ENCODE results near the gene DENND2A. TPM values are rescaled to one million over a fixed set of nuclear protein-coding genes. Genes with fewer than 3 reads are reported as not detected.

The DENND2A gene
- total and polyA plus RNA-seq, 2 of the 4 experiments (the other 2 are of a cell fraction) = 7.5 to 10.3 TPM

DNA sequence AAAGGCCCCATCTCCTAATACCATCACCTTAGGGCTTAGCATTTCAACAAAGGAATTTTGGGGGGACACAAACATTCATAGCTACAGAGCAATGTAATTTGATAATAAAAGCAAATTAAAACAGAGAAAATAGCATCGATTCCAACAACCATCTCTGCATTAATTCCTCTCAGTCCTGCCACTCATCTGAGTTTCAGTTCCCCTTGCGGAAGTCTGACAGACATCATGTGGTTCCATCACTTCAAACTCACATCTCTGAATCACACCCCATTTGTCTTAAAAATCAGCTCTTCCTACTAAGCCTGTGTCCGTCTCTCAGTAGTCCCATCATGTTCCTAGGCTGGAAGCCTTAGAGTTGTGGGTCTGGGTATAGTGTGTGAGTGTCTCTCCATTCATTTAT is 35.7 kb upstream of the DENND2A start:
- H2BK5ac ChIP-seq (ENCODE audit: low read depth, low read length, poor library complexity, severe bottlenecking) = no peak overlapping the region
- H4K5ac ChIP-seq (ENCODE audit: low read depth, low read length) = no peak overlapping the region
- H3K4me3 ChIP-seq (ENCODE audit: insufficient read depth, low read depth, low read length) = no peak overlapping the region
- ChIA-PET POLR2A (ENCODE audit: unreplicated experiment) (no interaction called here), CTCF (interaction anchor here (1.2 kb wide), 1 partner anchor 335 kb away, joined by 7 read pairs; no protein-coding TSS in a partner anchor)
- no peak overlapping the region for H2BK15ac ChIP-seq (ENCODE audit: low read depth, low read length)
- H3K4me1 ChIP-seq (ENCODE audit: control insufficient read depth, insufficient read depth, low read length) = 0 out of 2 replicates have a peak, but pooled peaks cover 2% of the 10 kb centered on the region
- ATAC-seq (ENCODE audit: low read depth) = no peak
- H3K36me3 ChIP-seq (ENCODE audit: control insufficient read depth, insufficient read depth, low read length) = 0 out of 2 replicates have a peak, but pooled peaks cover 3% of the 10 kb centered on the region
- dilution Hi-C loops (cut with HindIII; ENCODE audit: low sequenced_read_pairs, unreplicated experiment) = no loop called here
- H3K27me3 ChIP-seq (ENCODE audit: control insufficient read depth, insufficient read depth, low read length) = no peaks in the 10 kb centered on the region
- DNase-seq = no peak
- H3K27ac ChIP-seq (ENCODE audit: insufficient read depth, low read length) = no peak overlapping the region
- H4K91ac ChIP-seq (ENCODE audit: insufficient read depth, low read depth, low read length) = no peak overlapping the region
- no peaks in the 10 kb centered on the region for H3K9me3 ChIP-seq (ENCODE audit: control insufficient read depth, insufficient read depth, low read length)
- no peak overlapping the region for H3K9ac ChIP-seq (ENCODE audit: low read depth, low read length)
- no peak overlapping the region for H3K4ac ChIP-seq (ENCODE audit: low read depth, low read length)
- H2AFZ ChIP-seq (replicated peaks; ENCODE audit: low read length, poor library complexity) = no peak overlapping the region
- H2BK20ac ChIP-seq (ENCODE audit: low read depth, low read length) = no peak overlapping the region
- no peak for TF ChIP-seq MAFK (IDR thresholded peaks at IDR 0.05; ENCODE audit: low read depth, low read length)
- TF ChIP-seq SMC3 (IDR thresholded peaks at IDR 0.05; ENCODE audit: low read depth, low read length) = no peak
- TF ChIP-seq, protein P1, sequence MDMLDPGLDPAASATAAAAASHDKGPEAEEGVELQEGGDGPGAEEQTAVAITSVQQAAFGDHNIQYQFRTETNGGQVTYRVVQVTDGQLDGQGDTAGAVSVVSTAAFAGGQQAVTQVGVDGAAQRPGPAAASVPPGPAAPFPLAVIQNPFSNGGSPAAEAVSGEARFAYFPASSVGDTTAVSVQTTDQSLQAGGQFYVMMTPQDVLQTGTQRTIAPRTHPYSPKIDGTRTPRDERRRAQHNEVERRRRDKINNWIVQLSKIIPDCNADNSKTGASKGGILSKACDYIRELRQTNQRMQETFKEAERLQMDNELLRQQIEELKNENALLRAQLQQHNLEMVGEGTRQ (IDR thresholded peaks at IDR 0.05; ENCODE audit: low read depth, low read length) = no peak
- TF ChIP-seq CEBPB (IDR thresholded peaks at IDR 0.05; ENCODE audit: low read depth, low read length) = no peak
- TF ChIP-seq MAZ (IDR thresholded peaks at IDR 0.05; ENCODE audit: borderline replicate concordance, low read depth, low read length) = no peak
- no peak overlapping the region for H3K14ac ChIP-seq (replicated peaks; ENCODE audit: low read depth, low read length)
- no TSS peak for BruUV-seq (replicated peaks)
- 100% methylated on average over 1 of the region's 3 CpGs; no CpG with 5 or more reads in 1 of the 2 experiments for WGBS, 2 experiments (ENCODE audit: extremely low coverage in 2 of 2, insufficient read length in 1 of 2)
- H2AK5ac ChIP-seq (ENCODE audit: low read depth, low read length) = no peak overlapping the region
- no peak overlapping the region for H3K18ac ChIP-seq (ENCODE audit: low read depth, low read length)
- peaks cover 4% of the 10 kb centered on the region; the same call in 1 of the 2 replicates for H3K9me1 ChIP-seq (ENCODE audit: insufficient read depth, low read length)
- intact Hi-C loops (cut with micrococcal nuclease) = loop anchor here (5.0 kb wide), 1 partner anchor 856 kb away; no protein-coding TSS in a partner anchor
- no peaks in the 10 kb centered on the region for H4K20me1 ChIP-seq (ENCODE audit: insufficient read depth, low read length)
- no peak overlapping the region for H2AK9ac ChIP-seq (replicated peaks; ENCODE audit: low read depth, low read length, poor library complexity)
- no peak overlapping the region for H4K8ac ChIP-seq (ENCODE audit: low read depth in 2 of 2, low read length in 2 of 2)
- H3K79me1 ChIP-seq (ENCODE audit: low read depth in 1 of 2, low read length in 2 of 2) = peaks cover 4 to 6% of the 10 kb centered on the region in 2 experiments; a peak in 1 of 4 replicates
- H3K23ac ChIP-seq (ENCODE audit: low read depth, low read length) = no peak overlapping the region
- H3K56ac ChIP-seq (ENCODE audit: extremely low read depth, insufficient read depth, low read length) = no peak overlapping the region
- no peak overlapping the region for H3K4me2 ChIP-seq (ENCODE audit: low read depth, low read length)
- in situ Hi-C loops (cut with MboI; ENCODE audit: low sequenced_read_pairs) = no loop called here
- no peak overlapping the region for H2BK120ac ChIP-seq (ENCODE audit: low read depth, low read length)

Measured in IMR-90 (cell line).